Activated naive CD4-positive, alpha-beta T cell treated with anti-CD3 and anti-CD28 coated beads, Interleukin-2, amount 50 U/mL, for 16 hours (primary cell): ENCODE results near the gene KCNJ18.
"Not testable (repeated sequence)": the region's sequence is repeated elsewhere in the genome, so short reads cannot be mapped to it uniquely, and the experiment has no call there.

Experiments used
- DNase-seq: peaks from one replicate; pipeline ENCODE4 v3.0.0-alpha.2; 2020

Gene KCNJ18

GRCh38 chr17:21737015-21737580, 44.8 kb downstream of the KCNJ18 start:
- DNase-seq: not testable (repeated sequence)

- DNase-seq: not testable (repeated sequence)
These were observed 45.9 kb downstream of the KCNJ18 start for GRCh38 chr17:21738241-21738640.

- DNase-seq: not testable (repeated sequence)
These were observed 46.7 kb downstream of the KCNJ18 start for GRCh38 chr17:21738877-21739474.

GRCh38 chr17:21739485-21739884, 47.2 kb downstream of the KCNJ18 start:
- not testable (repeated sequence) for DNase-seq

GRCh38 chr17:21740836-21741235, 48.5 kb downstream of the KCNJ18 start:
- not testable (repeated sequence) for DNase-seq

GRCh38 chr17:21741520-21741919, 49.2 kb downstream of the KCNJ18 start:
- not testable (repeated sequence) for DNase-seq

- DNase-seq: no peak
These were observed 50.0 kb downstream of the KCNJ18 start for GRCh38 chr17:21742326-21742725.

- DNase-seq: not testable (repeated sequence)
These were observed 51.8 kb downstream of the KCNJ18 start for GRCh38 chr17:21744151-21744550.

- not testable (repeated sequence) for DNase-seq
These were observed 52.3 kb downstream of the KCNJ18 start for GRCh38 chr17:21744621-21745020.

GRCh38 chr17:21745385-21746054, 53.2 kb downstream of the KCNJ18 start:
- DNase-seq: not testable (repeated sequence)

- DNase-seq: not testable (repeated sequence)
These were observed 54.1 kb downstream of the KCNJ18 start for GRCh38 chr17:21746415-21746814.

GRCh38 chr17:21747195-21747915, 55.0 kb downstream of the KCNJ18 start:
- DNase-seq: not testable (repeated sequence)

GRCh38 chr17:21748686-21749085, 56.4 kb downstream of the KCNJ18 start:
- DNase-seq: not testable (repeated sequence)

GRCh38 chr17:21749696-21750531, 57.6 kb downstream of the KCNJ18 start:
- DNase-seq: not testable (repeated sequence)

- not testable (repeated sequence) for DNase-seq
These were observed 58.8 kb downstream of the KCNJ18 start for GRCh38 chr17:21751111-21751510.
